Mesendoderm (in vitro differentiated cells): ENCODE data around the gene CBFA2T3.

Experiments
- DNase-seq: peaks from one replicate; pipeline ENCODE4 v3.0.0; 2013
- H2AK5ac ChIP-seq: 2 replicates; pipeline ENCODE4 v1.6.1; 2013; ENCODE audit warnings: low read length, inconsistent platforms
- H2BK120ac ChIP-seq: 2 replicates; pipeline ENCODE4 v1.6.1; 2013; ENCODE audit warnings: low read depth, mild to moderate bottlenecking, low read length, moderate library complexity, mixed read lengths
- H2BK15ac ChIP-seq: replicated peaks from 2 replicates; pipeline ENCODE4 v1.6.1; 2013; ENCODE audit warnings: low read depth, mild to moderate bottlenecking, moderate library complexity
- H2BK5ac ChIP-seq: 2 replicates; pipeline ENCODE4 v1.6.1; 2013; ENCODE audit warnings: low read length, inconsistent platforms
- H3K18ac ChIP-seq: 2 replicates; pipeline ENCODE4 v1.6.1; 2013; ENCODE audit warnings: mild to moderate bottlenecking, low read length, mixed read lengths
- H3K23ac ChIP-seq: one replicate; pipeline ENCODE4 v1.6.1; 2013; ENCODE audit warnings: low read length
- H3K27ac ChIP-seq: 2 replicates; pipeline ENCODE4 v1.5.1; 2013; ENCODE audit warnings: low read depth, mild to moderate bottlenecking, inconsistent platforms, low read length, moderate library complexity
- H3K27me3 ChIP-seq: 2 replicates; pipeline ENCODE4 v1.6.1; 2013; ENCODE audit warnings: low read length, control low read depth, mild to moderate bottlenecking, inconsistent platforms; ENCODE audit not compliant: insufficient read depth, poor library complexity
- H3K36me3 ChIP-seq: 2 replicates; pipeline ENCODE4 v1.6.1; 2013; ENCODE audit warnings: low read length, inconsistent platforms; ENCODE audit not compliant: control insufficient read depth, insufficient read depth
- H3K4ac ChIP-seq: one replicate; pipeline ENCODE4 v1.6.1; 2013; ENCODE audit warnings: low read depth, mild to moderate bottlenecking, low read length, moderate library complexity
- H3K4me1 ChIP-seq: 2 replicates; pipeline ENCODE4 v1.6.1; 2013; ENCODE audit warnings: low read depth, low read length, inconsistent platforms; ENCODE audit not compliant: control insufficient read depth
- H3K4me2 ChIP-seq: 2 replicates; pipeline ENCODE4 v1.6.1; 2013; ENCODE audit warnings: low read length
- H3K4me3 ChIP-seq: 2 replicates; pipeline ENCODE4 v1.5.1; 2013; ENCODE audit warnings: mild to moderate bottlenecking, low read length
- H3K56ac ChIP-seq: one replicate; pipeline ENCODE4 v1.6.1; 2013; ENCODE audit warnings: low read length
- H3K79me1 ChIP-seq: 2 replicates; pipeline ENCODE4 v1.6.1; 2013; ENCODE audit warnings: low read length, inconsistent platforms
- H3K79me2 ChIP-seq: 2 replicates; pipeline ENCODE4 v1.6.1; 2013; ENCODE audit warnings: mild to moderate bottlenecking, low read length; ENCODE audit not compliant: control insufficient read depth, insufficient read depth
- H3K9ac ChIP-seq: 2 replicates; pipeline ENCODE4 v1.6.1; 2013; ENCODE audit warnings: low read length, inconsistent platforms
- H4K5ac ChIP-seq: one replicate; pipeline ENCODE4 v1.6.1; 2013; ENCODE audit warnings: low read length
- H4K8ac ChIP-seq: one replicate; pipeline ENCODE4 v1.6.1; 2013; ENCODE audit warnings: low read depth, mild to moderate bottlenecking, control low read depth, low read length, moderate library complexity
- WGBS: extraction: QIAGEN DNeasy Blood & Tissue Kit; methylation state at CpG from one replicate; pipeline ENCODE4 v1.1.7; 2013; ENCODE audit warnings: low lambda C conversion rate, missing lambda C conversion rate; ENCODE audit not compliant: insufficient coverage; ENCODE audit errors: extremely low coverage; 5-methylcytosine and 5-hydroxymethylcytosine counted together

Gene CBFA2T3

DNA sequence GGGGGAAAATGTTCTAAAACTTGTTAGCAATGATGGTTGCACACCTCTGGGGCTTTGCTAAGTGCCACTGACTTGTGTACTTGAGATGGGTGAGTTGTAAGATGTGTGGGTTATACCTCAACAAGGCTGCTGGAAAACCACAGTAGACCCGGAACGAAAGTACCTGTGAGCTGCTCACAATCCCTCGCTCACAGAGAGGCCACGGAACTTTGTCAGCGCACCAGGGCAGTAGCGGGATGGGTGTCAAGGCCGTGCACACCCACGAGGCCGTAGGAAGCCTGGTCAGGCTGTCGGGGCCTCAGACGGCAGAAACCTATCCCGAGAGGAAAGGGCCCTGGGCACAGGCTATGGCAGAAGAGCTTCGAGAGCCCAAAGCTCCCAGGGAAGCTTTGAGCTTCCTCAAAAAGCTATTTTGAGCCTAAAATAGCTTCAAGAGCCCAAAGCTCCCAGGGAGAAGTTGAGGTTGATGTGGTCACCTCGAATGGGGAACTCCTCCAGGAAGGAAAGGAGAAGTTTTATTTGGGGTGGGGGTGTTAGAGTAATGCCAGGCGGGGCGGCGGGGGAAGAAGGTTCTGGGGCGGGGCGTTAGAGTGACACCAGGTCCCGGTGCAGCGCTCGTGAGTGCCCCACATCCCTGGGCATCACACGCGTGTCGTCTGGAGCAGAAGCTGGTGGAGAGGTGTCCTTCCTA is 19.0 kb downstream of the CBFA2T3 start:
- Histone ChIP-seq H3K56ac (no peak overlapping the region), H3K36me3 (no peaks in the 10 kb centered on the region), H3K4me1 (no peaks in the 10 kb centered on the region), H3K4me3 (no peak overlapping the region), H3K4me2 (no peak overlapping the region), H2BK120ac (no peak overlapping the region), H2BK5ac (no peak overlapping the region), H3K79me2 (no peaks in the 10 kb centered on the region), H3K4ac (no peak overlapping the region), H3K18ac (no peak overlapping the region), H4K5ac (no peak overlapping the region), H2BK15ac (no peak overlapping the region), H3K23ac (no peak overlapping the region), H3K27ac (no peak overlapping the region), H3K27me3 (no peaks in the 10 kb centered on the region), H3K79me1 (no peaks in the 10 kb centered on the region), H3K9ac (no peak overlapping the region), H2AK5ac (no peak overlapping the region), H4K8ac (no peak overlapping the region)
- no peak for DNase-seq
- WGBS: no CpG with 5 or more reads among the region's 25 CpGs

DNA sequence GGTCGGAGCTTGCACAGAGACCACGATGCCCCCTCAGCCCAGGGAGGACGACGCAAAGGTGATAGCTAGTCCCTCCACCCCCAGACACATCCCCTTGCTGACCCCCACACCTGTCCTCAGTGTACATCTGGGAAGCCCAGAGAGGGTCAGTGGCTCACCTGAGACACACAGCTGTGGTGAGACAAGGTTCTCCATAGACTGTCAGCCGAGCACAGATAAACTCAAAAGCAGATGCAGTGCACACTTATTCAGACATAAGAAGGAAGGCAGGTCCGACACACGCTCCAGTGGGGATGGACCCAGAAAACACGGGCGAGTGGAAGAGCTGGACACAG is 19.6 kb downstream of the CBFA2T3 start:
- Histone ChIP-seq H2BK120ac (no peak overlapping the region), H3K18ac (no peak overlapping the region), H3K9ac (no peak overlapping the region), H3K79me1 (no peaks in the 10 kb centered on the region), H3K4ac (no peak overlapping the region), H4K5ac (no peak overlapping the region), H3K4me3 (no peak overlapping the region), H3K36me3 (no peaks in the 10 kb centered on the region), H3K4me1 (no peaks in the 10 kb centered on the region), H3K27me3 (no peaks in the 10 kb centered on the region), H3K27ac (no peak overlapping the region), H4K8ac (no peak overlapping the region), H3K4me2 (no peak overlapping the region), H3K23ac (no peak overlapping the region), H2BK15ac (no peak overlapping the region), H3K56ac (no peak overlapping the region), H3K79me2 (no peaks in the 10 kb centered on the region), H2AK5ac (no peak overlapping the region), H2BK5ac (no peak overlapping the region)
- WGBS: no CpG with 5 or more reads among the region's 9 CpGs
- DNase-seq: no peak

DNA sequence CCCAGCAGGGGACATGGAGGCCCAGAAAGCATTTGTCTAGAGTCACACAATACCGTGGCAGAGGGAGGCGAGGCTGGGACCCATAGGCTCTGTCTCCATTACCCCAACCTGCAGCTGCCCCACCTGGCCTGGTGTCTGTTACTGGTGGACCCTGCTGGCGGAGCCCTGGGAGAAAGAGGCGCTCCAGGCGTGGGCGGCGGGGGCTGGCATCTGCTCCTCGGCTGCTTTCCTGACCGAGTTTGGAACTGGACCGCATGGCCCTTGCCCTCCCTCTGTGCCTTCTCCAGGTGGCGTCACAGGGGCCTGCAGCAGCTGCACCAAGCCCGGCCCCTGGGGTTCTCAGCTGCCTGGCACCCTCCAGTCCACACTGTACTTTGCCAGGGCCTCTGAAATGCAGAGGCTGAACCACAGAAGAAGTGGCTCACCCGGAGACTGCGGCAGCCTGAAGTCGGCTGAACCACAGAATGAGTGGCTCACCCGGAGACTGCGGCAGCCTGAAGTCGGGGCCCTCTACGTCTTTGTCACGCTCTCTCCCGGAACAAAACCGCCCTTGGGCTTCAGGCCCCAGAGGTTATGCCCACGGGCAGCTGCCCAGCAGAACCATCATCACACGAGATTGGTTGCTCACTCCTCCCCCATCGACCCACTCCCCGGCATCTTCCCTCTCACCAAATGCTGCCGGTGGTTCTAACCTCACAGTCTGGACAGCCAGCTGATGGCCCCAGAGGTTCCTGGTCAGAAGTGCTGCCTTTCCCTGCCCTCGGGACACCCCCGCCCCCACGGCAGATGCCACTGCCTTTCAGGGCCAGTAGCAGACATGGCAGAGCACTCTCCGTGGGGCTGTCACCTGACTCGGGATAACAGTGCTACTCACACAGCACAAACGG is 20.2 kb downstream of the CBFA2T3 start:
- no peaks in the 10 kb centered on the region for H3K36me3 ChIP-seq
- no peak overlapping the region for H3K27ac ChIP-seq
- no CpG with 5 or more reads among the region's 33 CpGs for WGBS
- no peak overlapping the region for H3K56ac ChIP-seq
- H3K23ac ChIP-seq: no peak overlapping the region
- no peaks in the 10 kb centered on the region for H3K79me2 ChIP-seq
- H3K4me2 ChIP-seq: no peak overlapping the region
- H2AK5ac ChIP-seq: no peak overlapping the region
- no peak overlapping the region for H2BK5ac ChIP-seq
- H2BK120ac ChIP-seq: no peak overlapping the region
- H3K4me3 ChIP-seq: no peak overlapping the region
- no peak overlapping the region for H3K9ac ChIP-seq
- no peak overlapping the region for H2BK15ac ChIP-seq
- H4K8ac ChIP-seq: no peak overlapping the region
- H3K79me1 ChIP-seq: no peaks in the 10 kb centered on the region
- no peaks in the 10 kb centered on the region for H3K4me1 ChIP-seq
- no peak overlapping the region for H3K4ac ChIP-seq
- H3K18ac ChIP-seq: no peak overlapping the region
- no peak for DNase-seq
- no peaks in the 10 kb centered on the region for H3K27me3 ChIP-seq
- no peak overlapping the region for H4K5ac ChIP-seq

DNA sequence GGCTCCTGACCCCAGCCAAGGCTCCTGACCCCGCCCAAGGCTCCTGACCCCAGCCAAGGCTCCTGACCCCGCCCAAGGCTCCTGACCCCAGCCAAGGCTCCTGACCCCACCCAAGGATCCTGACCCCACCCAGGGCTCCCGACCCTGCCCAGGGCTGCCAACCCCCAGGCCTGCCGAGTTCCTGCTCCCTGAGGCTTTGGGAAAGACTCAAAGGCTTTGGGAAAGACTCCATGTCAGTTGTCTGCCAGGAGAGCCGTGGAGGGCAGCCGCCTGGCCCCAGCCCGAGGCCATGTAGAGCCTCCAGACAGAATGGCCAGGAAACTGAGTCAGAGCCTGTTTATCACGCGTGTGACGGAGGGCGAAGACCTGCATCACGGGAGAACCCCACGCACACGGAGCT is 21.1 kb downstream of the CBFA2T3 start:
- Histone ChIP-seq H3K27ac (no peak overlapping the region), H3K56ac (no peak overlapping the region), H3K36me3 (no peaks in the 10 kb centered on the region), H3K4me2 (no peak overlapping the region), H3K79me1 (no peaks in the 10 kb centered on the region), H4K5ac (no peak overlapping the region), H4K8ac (no peak overlapping the region), H3K79me2 (no peaks in the 10 kb centered on the region), H3K18ac (no peak overlapping the region), H2BK120ac (no peak overlapping the region), H2BK15ac (no peak overlapping the region), H3K4me3 (no peak overlapping the region), H3K4ac (no peak overlapping the region), H2AK5ac (no peak overlapping the region), H3K9ac (no peak overlapping the region), H3K4me1 (no peaks in the 10 kb centered on the region), H2BK5ac (no peak overlapping the region), H3K23ac (no peak overlapping the region), H3K27me3 (no peaks in the 10 kb centered on the region)
- DNase-seq: no peak
- no CpG with 5 or more reads among the region's 14 CpGs for whole genome bisulfite sequencing

DNA sequence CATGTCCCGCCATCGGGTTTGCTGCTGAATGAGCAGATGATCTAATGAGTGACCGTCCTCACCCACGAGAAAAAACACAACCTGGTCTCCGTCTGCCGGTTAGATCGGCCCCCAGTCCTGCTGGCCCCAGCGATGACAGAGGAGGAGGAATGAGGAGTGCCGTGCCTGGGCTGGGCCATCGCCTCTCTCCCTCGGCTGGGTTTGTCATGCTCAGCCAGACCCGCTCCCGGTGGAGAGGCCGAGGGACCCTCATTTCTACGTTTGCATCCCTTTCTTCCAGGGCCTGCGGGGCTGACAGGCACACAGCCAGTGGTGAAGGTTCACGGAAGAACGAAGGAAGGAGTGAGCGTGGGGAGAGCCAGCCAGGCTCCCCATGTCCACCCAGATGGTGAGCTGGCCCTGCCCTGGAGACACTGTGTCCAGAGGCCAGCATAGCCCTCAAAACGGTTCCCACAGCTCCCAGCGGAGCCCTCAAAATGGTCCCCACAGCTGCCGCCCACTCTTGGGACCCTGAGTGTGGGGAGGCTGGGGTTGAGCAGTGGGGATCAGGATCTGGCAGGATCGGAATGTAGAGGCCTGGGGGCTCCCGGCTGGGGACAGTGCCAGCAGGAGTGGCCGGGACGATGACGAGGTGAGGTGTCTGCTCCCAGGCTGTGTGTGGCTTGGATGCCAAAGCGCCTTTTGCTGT is 23.9 kb downstream of the CBFA2T3 start:
- Histone ChIP-seq H2AK5ac (no peak overlapping the region), H3K56ac (no peak overlapping the region), H3K9ac (no peak overlapping the region), H3K36me3 (no peaks in the 10 kb centered on the region), H3K18ac (no peak overlapping the region), H3K23ac (no peak overlapping the region), H4K8ac (no peak overlapping the region), H4K5ac (no peak overlapping the region), H3K27me3 (no peaks in the 10 kb centered on the region), H3K4me1 (no peaks in the 10 kb centered on the region), H3K79me1 (no peaks in the 10 kb centered on the region), H2BK120ac (no peak overlapping the region), H2BK5ac (no peak overlapping the region), H3K79me2 (no peaks in the 10 kb centered on the region), H3K27ac (no peak overlapping the region), H3K4me3 (no peak overlapping the region), H2BK15ac (no peak overlapping the region), H3K4ac (no peak overlapping the region), H3K4me2 (no peak overlapping the region)
- no CpG with 5 or more reads among the region's 28 CpGs for WGBS
- DNase-seq: no peak
